Adipocyte (in vitro differentiated cells): ENCODE data around the gene NME3.

Source experiments
- DNase-seq: peaks from one replicate; pipeline ENCODE4 v3.0.0-alpha.2; 2015; ENCODE audit warnings: low read depth
- H3K27me3 ChIP-seq: replicated peaks from 2 replicates; pipeline ENCODE4 v1.7.0; 2013; ENCODE audit warnings: mild to moderate bottlenecking, low read length, moderate library complexity; ENCODE audit not compliant: control insufficient read depth, insufficient read depth
- H3K36me3 ChIP-seq: 2 replicates; pipeline ENCODE4 v1.7.0; 2013; ENCODE audit warnings: low read length, mild to moderate bottlenecking, moderate library complexity; ENCODE audit not compliant: control insufficient read depth, insufficient read depth, severe bottlenecking
- H3K4me1 ChIP-seq: 2 replicates; pipeline ENCODE4 v1.7.0; 2013; ENCODE audit warnings: mild to moderate bottlenecking, low read length, moderate library complexity; ENCODE audit not compliant: control insufficient read depth, insufficient read depth
- H3K4me3 ChIP-seq: 2 replicates; pipeline ENCODE4 v1.7.0; 2013; ENCODE audit warnings: mild to moderate bottlenecking, low read length, moderate library complexity
- H3K9ac ChIP-seq: 2 replicates; pipeline ENCODE4 v1.7.0; 2013; ENCODE audit warnings: mild to moderate bottlenecking, low read length, moderate library complexity
- H3K9me3 ChIP-seq: 2 replicates; pipeline ENCODE4 v1.7.0; 2013; ENCODE audit warnings: mild to moderate bottlenecking, low read length, moderate library complexity; ENCODE audit not compliant: control insufficient read depth

The NME3 gene

GRCh38 chr16:1765826-1766225 is 5.5 kb downstream of the NME3 start:
- peaks cover 67% of the 10 kb centered on the region for H3K36me3 ChIP-seq
- H3K9me3 ChIP-seq: no peaks in the 10 kb centered on the region
- DNase-seq: no peak
- peaks cover 8% of the 10 kb centered on the region for H3K4me1 ChIP-seq
- H3K9ac ChIP-seq: no peak overlapping the region
- H3K27me3 ChIP-seq: no peaks in the 10 kb centered on the region
- no peak overlapping the region for H3K4me3 ChIP-seq

GRCh38 chr16:1764971-1765370 is 6.4 kb downstream of the NME3 start:
- Histone ChIP-seq H3K9ac (no peak overlapping the region), H3K36me3 (peaks cover 75% of the 10 kb centered on the region), H3K27me3 (no peaks in the 10 kb centered on the region), H3K9me3 (no peaks in the 10 kb centered on the region), H3K4me1 (peaks cover 2% of the 10 kb centered on the region), H3K4me3 (no peak overlapping the region)
- DNase-seq: no peak

- Histone ChIP-seq H3K9me3 (no peaks in the 10 kb centered on the region), H3K4me3 (no peak overlapping the region), H3K4me1 (no peaks in the 10 kb centered on the region), H3K36me3 (peaks cover 80% of the 10 kb centered on the region), H3K27me3 (no peaks in the 10 kb centered on the region), H3K9ac (no peak overlapping the region)
- peak; percentile 46 for DNase-seq
Measured at GRCh38 chr16:1763521-1764511, 7.5 kb downstream of the NME3 start.

- peaks cover 81% of the 10 kb centered on the region for H3K36me3 ChIP-seq
- DNase-seq: no peak
Measured at GRCh38 chr16:1762879-1763520, 8.3 kb downstream of the NME3 start.

GRCh38 chr16:1762196-1762878 is 9.0 kb downstream of the NME3 start:
- Histone ChIP-seq H3K36me3 (peaks cover 80% of the 10 kb centered on the region), H3K27me3 (no peaks in the 10 kb centered on the region), H3K9me3 (no peaks in the 10 kb centered on the region), H3K4me3 (no peak overlapping the region), H3K9ac (no peak overlapping the region), H3K4me1 (no peaks in the 10 kb centered on the region)
- no peak for DNase-seq

More at GRCh38 chr16:1762879-1763520, 8.3 kb downstream of the NME3 start:
- Histone ChIP-seq H3K4me3 (no peak overlapping the region), H3K27me3 (no peaks in the 10 kb centered on the region), H3K4me1 (no peaks in the 10 kb centered on the region), H3K9me3 (no peaks in the 10 kb centered on the region), H3K9ac (no peak overlapping the region)

GRCh38 chr16:1761751-1762150 is 9.6 kb downstream of the NME3 start:
- H3K27me3 ChIP-seq: no peaks in the 10 kb centered on the region
- H3K4me3 ChIP-seq: no peak overlapping the region
- no peaks in the 10 kb centered on the region for H3K9me3 ChIP-seq
- no peaks in the 10 kb centered on the region for H3K4me1 ChIP-seq
- H3K36me3 ChIP-seq: peaks cover 74% of the 10 kb centered on the region
- no peak overlapping the region for H3K9ac ChIP-seq
- DNase-seq: no peak

GRCh38 chr16:1760911-1761310 is 10.4 kb downstream of the NME3 start:
- Histone ChIP-seq H3K36me3 (peaks cover 69% of the 10 kb centered on the region), H3K9ac (no peak overlapping the region), H3K4me3 (no peak overlapping the region), H3K9me3 (no peaks in the 10 kb centered on the region), H3K27me3 (no peaks in the 10 kb centered on the region), H3K4me1 (no peaks in the 10 kb centered on the region)
- no peak for DNase-seq

- no peaks in the 10 kb centered on the region for H3K4me1 ChIP-seq
- H3K27me3 ChIP-seq: no peaks in the 10 kb centered on the region
- H3K36me3 ChIP-seq: peaks cover 66% of the 10 kb centered on the region
- H3K4me3 ChIP-seq: no peak overlapping the region
- no peak for DNase-seq
- no peaks in the 10 kb centered on the region for H3K9me3 ChIP-seq
- no peak overlapping the region for H3K9ac ChIP-seq
Measured at GRCh38 chr16:1759511-1759910, 11.8 kb downstream of the NME3 start.

GRCh38 chr16:1758923-1759322 is 12.4 kb downstream of the NME3 start:
- no peak overlapping the region for H3K9ac ChIP-seq
- no peak overlapping the region for H3K4me3 ChIP-seq
- H3K36me3 ChIP-seq: peaks cover 65% of the 10 kb centered on the region
- no peak for DNase-seq
- no peaks in the 10 kb centered on the region for H3K27me3 ChIP-seq
- H3K4me1 ChIP-seq: no peaks in the 10 kb centered on the region
- no peaks in the 10 kb centered on the region for H3K9me3 ChIP-seq

- H3K4me3 ChIP-seq: no peak overlapping the region
- H3K4me1 ChIP-seq: no peaks in the 10 kb centered on the region
- H3K9me3 ChIP-seq: no peaks in the 10 kb centered on the region
- DNase-seq: no peak
- H3K27me3 ChIP-seq: no peaks in the 10 kb centered on the region
- H3K9ac ChIP-seq: no peak overlapping the region
- H3K36me3 ChIP-seq: peaks cover 61% of the 10 kb centered on the region
Measured at GRCh38 chr16:1757714-1758461, 13.5 kb downstream of the NME3 start.
